ENCODE measurements around the gene DMRT3. TPM values are rescaled to one million over a fixed set of nuclear protein-coding genes. Genes with fewer than 3 reads are reported as not detected.
A peak's percentile ranks its signal among the peaks of the same experiment; 100 is the strongest.

The DMRT3 gene
- not detected for total RNA-seq
- not detected for polyA plus RNA-seq (ENCODE audit: insufficient read length in 6 of 6)
- long read RNA-seq, donor 1: 0 reads
- long read RNA-seq, donor 2: 0 reads
- long read RNA-seq, donor 3: 0 reads
- long read RNA-seq, donor 4: 0 reads
- long read RNA-seq, donor 5: 0 reads
- long read RNA-seq, donor 6: 0 reads
- long read RNA-seq, donor 7: 0 reads
- long read RNA-seq, donor 8: 0 reads
- long read RNA-seq, donor 9: 0 reads
- long read RNA-seq, donor 10: 0 reads
- long read RNA-seq, donor 11: 0 reads
- long read RNA-seq, donor 12: 0 reads

- Histone ChIP-seq H3K27ac (no peak within 1 kb of the TSS), H3K4me1 (peaks cover 0 to 31% of the 10 kb centered on the region in 2 donors), H3K36me3 (no peaks in the 10 kb centered on the region), H3K27me3 (peaks cover 100% of the 10 kb centered on the region in 2 donors), H3K9me3 (no peaks in the 10 kb centered on the region), H3K4me3 (no peak within 1 kb of the TSS)
- ATAC-seq (peak; percentile 35), DNase-seq (no peak)
- no peak for TF ChIP-seq CTCF (IDR thresholded peaks at IDR 0.05)
- intact Hi-C loops (cut with DNase I): no loop called here
Observed at GRCh38 chr9:976258-976942, at the start of gene DMRT3. DMRT3 (plus strand) TSS chr9:976655; CDS start chr9:977002, 347 bp downstream.

GRCh38 chr9:926976-927375, 49.5 kb upstream of the DMRT3 start:
- Histone ChIP-seq H3K27me3 (peaks cover 0 to 4% of the 10 kb centered on the region in 2 donors), H3K27ac (no peak overlapping the region), H3K9me3 (no peaks in the 10 kb centered on the region), H3K36me3 (no peaks in the 10 kb centered on the region), H3K4me1 (no peaks in the 10 kb centered on the region), H3K4me3 (no peak overlapping the region)
- no peak for DNase-seq
- no peak for TF ChIP-seq CTCF (IDR thresholded peaks at IDR 0.05)
- ATAC-seq: no peak
- intact Hi-C loops (cut with DNase I): no loop called here

GRCh38 chr9:928363-929042, 48.0 kb upstream of the DMRT3 start:
- TF ChIP-seq CTCF (IDR thresholded peaks at IDR 0.05): no peak
- no peaks in the 10 kb centered on the region for H3K36me3 ChIP-seq
- ATAC-seq (no peak), DNase-seq (peak in 1 of 4 donors; percentile 5)
- no peak overlapping the region for H3K27ac ChIP-seq
- H3K27me3 ChIP-seq: no peaks in the 10 kb centered on the region
- H3K9me3 ChIP-seq: no peaks in the 10 kb centered on the region
- intact Hi-C loops (cut with DNase I): no loop called here
- H3K4me1 ChIP-seq: no peaks in the 10 kb centered on the region
- H3K4me3 ChIP-seq: no peak overlapping the region

- intact Hi-C loops (cut with DNase I): no loop called here
- DNase-seq (no peak), ATAC-seq (no peak)
- H3K9me3 ChIP-seq: no peaks in the 10 kb centered on the region
- no peaks in the 10 kb centered on the region for H3K4me1 ChIP-seq
- no peaks in the 10 kb centered on the region for H3K36me3 ChIP-seq
- no peak overlapping the region for H3K27ac ChIP-seq
- H3K27me3 ChIP-seq: peaks cover 0 to 5% of the 10 kb centered on the region in 2 donors
- no peak for TF ChIP-seq CTCF (IDR thresholded peaks at IDR 0.05)
- no peak overlapping the region for H3K4me3 ChIP-seq
Observed at GRCh38 chr9:929719-930118, 46.7 kb upstream of the DMRT3 start.

- Histone ChIP-seq H3K36me3 (no peaks in the 10 kb centered on the region), H3K27me3 (peaks cover 0 to 22% of the 10 kb centered on the region in 2 donors), H3K27ac (no peak overlapping the region), H3K4me3 (no peak overlapping the region), H3K9me3 (no peaks in the 10 kb centered on the region), H3K4me1 (no peaks in the 10 kb centered on the region)
- TF ChIP-seq CTCF (IDR thresholded peaks at IDR 0.05): no peak
- DNase-seq (no peak), ATAC-seq (no peak)
- intact Hi-C loops (cut with DNase I): no loop called here
Observed at GRCh38 chr9:933356-933755, 43.1 kb upstream of the DMRT3 start.
